HepG2 (cell line): ENCODE data around the gene RALY. TPM values are rescaled to one million over a fixed set of nuclear protein-coding genes. Genes with fewer than 3 reads are reported as not detected.

Source experiments
- ATAC-seq: fragments of 200-7000 bp; cut with Tn5 transposase; 3 replicates; pipeline ENCODE4 v1.9.1; 2020; ENCODE audit warnings: mild to moderate bottlenecking, moderate library complexity
- BruUV-seq: library from RNA; stranded (reverse); fragments of 400-500 nt; replicated peaks from 2 replicates; lab custom pipeline; 2021; lab: Mats Ljungman, UMichigan
- CTCF ChIA-PET: fragments of 300-600 bp; formaldehyde crosslinking; extraction: SDS; loops from one replicate; lab custom pipeline; 2021; ENCODE audit warnings: low total read pairs, inconsistent platforms, low intra/inter-chr PET ratio; lab: Yijun Ruan, JAX
- POLR2A ChIA-PET: fragments of 350-600 bp; sonication (Branson Sonifier 250); formaldehyde crosslinking; loops from one replicate; lab custom pipeline; 2020; ENCODE audit warnings: antibody characterized with exemption, inconsistent platforms; lab: Yijun Ruan, JAX
- DNase-seq: peaks from one replicate; pipeline ENCODE4 v3.0.0-alpha.2; 2015; ENCODE audit warnings: low spot score
- FAIRE-seq: peaks from 3 replicates; lab custom pipeline; 2011; peaks lifted over from hg19 to GRCh38; lab: Jason Lieb, UNC
- H2AFZ ChIP-seq: one replicate; pipeline ENCODE4 v1.6.1; 2011; ENCODE audit warnings: low read length, inconsistent platforms
- H3K27ac ChIP-seq: fragments of 300-600 bp; 3 replicates; pipeline ENCODE4 v1.8.0; 2011; ENCODE audit warnings: mixed run types, mild to moderate bottlenecking, mixed read lengths, low read length, inconsistent platforms; ENCODE audit not compliant: insufficient read depth; ENCODE audit errors: extremely low read length
- H3K27me3 ChIP-seq, 2 experiments: fragments of 200-600 bp in 1 of 2; 2 replicates in 1 of 2; 3 replicates in 1 of 2; pipeline versions ENCODE4 v1.6.0 to v1.8.0; 2011; ENCODE audit warnings: low read length in 2 of 2, mild to moderate bottlenecking in 2 of 2, moderate library complexity in 2 of 2, inconsistent platforms in 1 of 2; ENCODE audit not compliant: insufficient read depth in 2 of 2, control insufficient read depth in 1 of 2
- H3K36me3 ChIP-seq, 2 experiments: fragments of 200-600 bp in 1 of 2; replicated peaks in 1 of 2; 2 replicates in 1 of 2; 3 replicates in 1 of 2; pipeline versions ENCODE4 v1.5.1 to v1.8.0; 2011; ENCODE audit warnings: low read length in 2 of 2, inconsistent platforms in 1 of 2; ENCODE audit not compliant: insufficient read depth in 2 of 2, control insufficient read depth in 1 of 2
- H3K4me1 ChIP-seq: 2 replicates; pipeline ENCODE4 v1.5.1; 2012; ENCODE audit warnings: low read length, inconsistent platforms; ENCODE audit not compliant: insufficient read depth
- H3K4me2 ChIP-seq: 2 replicates; pipeline ENCODE4 v1.6.0; 2011; ENCODE audit warnings: low read depth, low read length, inconsistent platforms
- H3K4me3 ChIP-seq, 3 experiments: fragments of 200-600 bp in 1 of 3; sonication (generic), shearing (Covaris generic) in 1 of 3; replicated peaks in 1 of 3; 2 replicates each; pipeline ENCODE4 v1.5.1; 2011 to 2016; ENCODE audit warnings: low read length in 3 of 3, inconsistent platforms in 2 of 3, low read depth in 2 of 3, mild to moderate bottlenecking in 2 of 3, control low read depth in 1 of 3, mixed read lengths in 1 of 3; ENCODE audit not compliant: insufficient read depth in 1 of 3
- H3K79me2 ChIP-seq: one replicate; pipeline ENCODE4 v1.6.1; 2011; ENCODE audit warnings: low read length, inconsistent platforms; ENCODE audit not compliant: insufficient read depth
- H3K9ac ChIP-seq: 2 replicates; pipeline ENCODE4 v1.6.0; 2011; ENCODE audit warnings: mild to moderate bottlenecking, low read depth, low read length, inconsistent platforms; ENCODE audit not compliant: insufficient read depth
- H3K9me3 ChIP-seq: 2 replicates; pipeline ENCODE4 v1.5.1; 2012; ENCODE audit warnings: mild to moderate bottlenecking, low read length
- H4K20me1 ChIP-seq: 2 replicates; pipeline ENCODE4 v1.6.0; 2011; ENCODE audit warnings: inconsistent platforms, mild to moderate bottlenecking, low read length, moderate library complexity; ENCODE audit not compliant: insufficient read depth
- AFF4 ChIP-seq: sonication (generic); formaldehyde crosslinking; IDR thresholded peaks from 2 replicates; pipeline ENCODE4 v1.4.0; 2020; ENCODE audit warnings: missing genetic modification reagents
- ATF2 ChIP-seq: sonication (generic); formaldehyde crosslinking; IDR thresholded peaks from 2 replicates; pipeline ENCODE4 v1.4.0; 2020; ENCODE audit warnings: missing genetic modification reagents
- BRF2 ChIP-seq: sonication (generic); formaldehyde crosslinking; IDR thresholded peaks from 2 replicates; pipeline ENCODE4 v1.8.1; 2022; ENCODE audit warnings: mild to moderate bottlenecking, missing genetic modification reagents
- FOXP4 ChIP-seq: sonication (generic); formaldehyde crosslinking; IDR thresholded peaks from 2 replicates; pipeline ENCODE4 v1.4.0; 2020; ENCODE audit warnings: missing genetic modification reagents
- HMGXB4 ChIP-seq, 2 experiments: sonication (generic) in 1 of 2; formaldehyde crosslinking in 1 of 2; IDR thresholded peaks; 2 replicates each; pipeline versions ENCODE4 v1.4.0 to v1.6.1; 2018 to 2020; ENCODE audit warnings: missing genetic modification reagents in 2 of 2, borderline replicate concordance in 1 of 2, low read depth in 1 of 2, mild to moderate bottlenecking in 1 of 2, missing biosample characterization in 1 of 2
- JUN ChIP-seq: sonication (generic); formaldehyde crosslinking; IDR thresholded peaks from 2 replicates; pipeline ENCODE4 v1.4.0; 2020; ENCODE audit warnings: mild to moderate bottlenecking, missing genetic modification reagents
- MIER2 ChIP-seq: IDR thresholded peaks from 2 replicates; pipeline ENCODE4 v1.6.1; 2016; ENCODE audit warnings: missing biosample characterization, missing genetic modification reagents
- POLR2AphosphoS5 ChIP-seq: IDR thresholded peaks from 2 replicates; pipeline ENCODE4 v1.6.1; 2012; ENCODE audit warnings: low read depth, low read length
- RBM22 ChIP-seq: fragments of 200-400 bp; formaldehyde crosslinking; optimal IDR thresholded peaks from 2 replicates; pipeline ENCODE3; 2017; ENCODE audit warnings: mild to moderate bottlenecking, low read length, moderate library complexity
- RCOR2 ChIP-seq: IDR thresholded peaks from 2 replicates; pipeline ENCODE4 v1.6.1; 2016; ENCODE audit warnings: missing biosample characterization, missing genetic modification reagents
- ZNF446 ChIP-seq: sonication (generic); formaldehyde crosslinking; IDR thresholded peaks from 2 replicates; pipeline ENCODE4 v1.5.0; 2020; ENCODE audit warnings: mild to moderate bottlenecking, missing genetic modification reagents
- ZNF768 ChIP-seq: sonication (generic); formaldehyde crosslinking; IDR thresholded peaks from 2 replicates; pipeline ENCODE4 v1.4.0; 2020; ENCODE audit warnings: missing genetic modification reagents
- WGBS: methylation state at CpG from one replicate; pipeline ENCODE4 v1.1.6; 2017; ENCODE audit warnings: low lambda C conversion rate; 5-methylcytosine and 5-hydroxymethylcytosine counted together
- in situ Hi-C: cut with HindIII; loops from 2 replicates; pipeline ENCODE4 v1.10.0; 2017; ENCODE audit warnings: low pct_unique_long_range_greater_than_20kb; ENCODE audit not compliant: extremely low pct_ligation_motif_present
- intact Hi-C: fragments of 100-400 bp; cut with micrococcal nuclease; formaldehyde crosslinking; loops from one replicate; pipeline ENCODE4 v1.10.0; 2022; ENCODE audit not compliant: unreplicated experiment
- polyA plus RNA-seq, 8 experiments: library from polyadenylated mRNA; depleted of rRNA in 3 of 8; stranded (reverse) in 7 of 8; unstranded in 1 of 8; fragments of >200 nt; fragmentation: Illumina TruSeq in 4 of 8; extraction: Trizol in 4 of 8; gene quantifications; 2 replicates each; pipeline versions ENCODE4 v1.2.1 to v1.2.3, GENCODE V29; 2011 to 2016; ENCODE audit warnings: low read depth in 4 of 8, missing spikeins in 1 of 8, mixed read lengths in 1 of 8; ENCODE audit not compliant: insufficient read depth in 1 of 8
- total RNA-seq, 5 experiments: library from RNA; depleted of rRNA; stranded (reverse); fragments of >200 nt; fragmentation: Illumina TruSeq; extraction: Trizol; gene quantifications; 2 replicates each; pipeline ENCODE4 v1.2.3, GENCODE V29; 2016; ENCODE audit warnings: low read depth in 1 of 5

RALY gene
- total and polyA plus RNA-seq, 2 of the 13 experiments (the other 11 are each of a cell fraction or from before 2014, with no cell fraction given), result 178 to 186 TPM

GRCh38 chr20:34089655-34090345, 96.1 kb downstream of the RALY start (continued):
- no peak for TF ChIP-seq FOXP4
- TF ChIP-seq ZNF446 (CRISPR knock-in tag), result no peak
- TF ChIP-seq RBM22, result peak; percentile 97
- no peak for TF ChIP-seq AFF4 (CRISPR knock-in tag)
- no peak for TF ChIP-seq RCOR2 (CRISPR knock-in tag)

GRCh38 chr20:34090645-34091044, 96.9 kb downstream of the RALY start:
- Histone ChIP-seq H3K9ac (no peak overlapping the region), H4K20me1 (peaks cover 29% of the 10 kb centered on the region), H3K4me2 (no peak overlapping the region), H3K79me2 (peaks cover under 1% of the 10 kb centered on the region), H3K27me3 (no peaks in the 10 kb centered on the region), H3K9me3 (no peaks in the 10 kb centered on the region), H3K4me1 (no peaks in the 10 kb centered on the region), H2AFZ (no peak overlapping the region), H3K27ac (no peak overlapping the region), H3K4me3 (no peak overlapping the region), H3K36me3 (peaks cover 43 to 88% of the 10 kb centered on the region in 2 experiments)
- DNase-seq (no peak), FAIRE-seq (no peak), ATAC-seq (no peak)
- 98% methylated on average over 2 of the region's 2 CpGs for WGBS
- intact Hi-C loops, result no loop called here
- no TSS peak for BruUV-seq
- ChIA-PET CTCF (no interaction called here), POLR2A (interaction anchor here (0.9 to 5.6 kb wide), 2 partner anchors 17 to 21 kb away, joined by 3 to 27 read pairs; partner anchors contain the start of gene EIF2S2)
- in situ Hi-C loops, result no loop called here
- no peak for TF ChIP-seq JUN
- TF ChIP-seq ZNF768, result no peak
- TF ChIP-seq ATF2 (CRISPR knock-in tag), result no peak
- no peak for TF ChIP-seq HMGXB4 (CRISPR knock-in tag; IDR thresholded peaks at IDR 0.05; ENCODE audit: borderline replicate concordance in 1 of 2, low read depth in 1 of 2)
- TF ChIP-seq MIER2, result no peak
- TF ChIP-seq BRF2, result no peak
- peak; percentile 14; the same call in 1 of the 2 replicates for TF ChIP-seq POLR2AphosphoS5
